IPS-20b (cell line): ENCODE measurements around the gene CARS1.
A peak's percentile ranks its signal among the peaks of the same experiment; 100 is the strongest.

Source experiments
- H3K27ac ChIP-seq: one replicate; pipeline ENCODE4 v1.5.1; 2013; ENCODE audit warnings: low read length
- H3K27me3 ChIP-seq: 2 replicates; pipeline ENCODE4 v1.6.1; 2013; ENCODE audit warnings: mild to moderate bottlenecking, low read length, inconsistent platforms; ENCODE audit not compliant: insufficient read depth
- H3K36me3 ChIP-seq: 2 replicates; pipeline ENCODE4 v1.6.1; 2013; ENCODE audit warnings: low read depth, mild to moderate bottlenecking, inconsistent platforms, low read length, moderate library complexity; ENCODE audit not compliant: insufficient read depth
- H3K4me1 ChIP-seq: 2 replicates; pipeline ENCODE4 v1.6.1; 2013; ENCODE audit warnings: mild to moderate bottlenecking, control low read depth, inconsistent platforms, low read length, moderate library complexity; ENCODE audit not compliant: insufficient read depth
- H3K4me3 ChIP-seq: 2 replicates; pipeline ENCODE4 v1.5.1; 2013; ENCODE audit warnings: mild to moderate bottlenecking, low read length, inconsistent platforms
- H3K9ac ChIP-seq: 2 replicates; pipeline ENCODE4 v1.6.1; 2013; ENCODE audit warnings: low read depth, mild to moderate bottlenecking, inconsistent platforms, low read length, moderate library complexity
- H3K9me3 ChIP-seq: 2 replicates; pipeline ENCODE4 v1.6.1; 2013; ENCODE audit warnings: mild to moderate bottlenecking, low read depth, low read length, inconsistent platforms; ENCODE audit not compliant: insufficient read depth

CARS1 gene

DNA sequence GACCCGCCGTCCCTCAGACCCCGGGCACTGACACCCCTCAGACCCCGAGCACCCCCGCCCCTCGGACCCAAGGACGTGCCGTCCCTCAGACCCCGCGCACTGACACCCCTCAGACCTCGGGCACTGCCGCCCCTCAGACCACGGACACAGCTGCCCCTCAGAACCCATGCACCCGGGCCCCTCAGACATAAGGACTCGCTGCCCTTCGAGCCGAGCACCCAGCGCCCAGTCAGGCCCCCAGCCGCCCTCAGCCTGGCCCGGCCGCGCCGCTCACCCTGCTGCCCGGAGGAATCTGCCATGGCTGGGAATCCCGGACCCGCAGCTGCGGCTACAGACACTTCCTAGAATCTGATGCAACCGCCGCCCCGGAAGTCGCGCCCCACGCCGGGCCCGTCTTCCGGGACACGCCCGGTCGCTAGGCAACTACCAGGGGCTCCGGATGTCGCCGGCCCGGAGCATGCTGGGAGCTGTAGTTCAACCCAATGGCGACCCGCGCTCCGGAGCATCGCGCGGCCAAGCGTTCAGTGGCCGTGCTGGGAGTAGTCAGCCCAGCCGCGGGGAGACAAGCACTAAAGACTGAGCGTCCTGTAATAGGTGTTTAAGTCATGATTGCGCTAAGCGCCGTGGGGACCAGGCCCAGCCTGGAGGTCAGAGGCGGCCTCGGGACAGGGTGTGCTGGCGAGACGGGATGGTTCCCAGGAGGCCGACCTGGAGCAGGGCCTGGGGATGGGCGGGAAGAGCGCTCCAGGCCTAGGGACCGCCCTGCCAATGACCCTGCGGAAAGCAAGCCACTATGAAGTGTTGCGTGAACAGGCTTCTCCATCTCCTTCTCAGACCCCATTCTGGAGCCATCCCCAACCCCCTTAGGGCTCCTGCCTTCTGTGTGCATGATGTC is at the start of gene CARS1:
Gene CARS1 (minus strand): TSS at position 355 of the 895 bp plus-strand sequence. CDS start 56 bp downstream, at position 299.
- peak within 1 kb of the TSS; percentile 43 for H3K27ac ChIP-seq
- no peaks in the 10 kb centered on the region for H3K9me3 ChIP-seq
- no peaks in the 10 kb centered on the region for H3K27me3 ChIP-seq
- peak within 1 kb of the TSS; percentile 90 for H3K9ac ChIP-seq
- peaks cover 21% of the 10 kb centered on the region for H3K36me3 ChIP-seq
- peak within 1 kb of the TSS; percentile 88 for H3K4me3 ChIP-seq
- H3K4me1 ChIP-seq = peaks cover 5% of the 10 kb centered on the region; the same call in 1 of the 2 replicates

DNA sequence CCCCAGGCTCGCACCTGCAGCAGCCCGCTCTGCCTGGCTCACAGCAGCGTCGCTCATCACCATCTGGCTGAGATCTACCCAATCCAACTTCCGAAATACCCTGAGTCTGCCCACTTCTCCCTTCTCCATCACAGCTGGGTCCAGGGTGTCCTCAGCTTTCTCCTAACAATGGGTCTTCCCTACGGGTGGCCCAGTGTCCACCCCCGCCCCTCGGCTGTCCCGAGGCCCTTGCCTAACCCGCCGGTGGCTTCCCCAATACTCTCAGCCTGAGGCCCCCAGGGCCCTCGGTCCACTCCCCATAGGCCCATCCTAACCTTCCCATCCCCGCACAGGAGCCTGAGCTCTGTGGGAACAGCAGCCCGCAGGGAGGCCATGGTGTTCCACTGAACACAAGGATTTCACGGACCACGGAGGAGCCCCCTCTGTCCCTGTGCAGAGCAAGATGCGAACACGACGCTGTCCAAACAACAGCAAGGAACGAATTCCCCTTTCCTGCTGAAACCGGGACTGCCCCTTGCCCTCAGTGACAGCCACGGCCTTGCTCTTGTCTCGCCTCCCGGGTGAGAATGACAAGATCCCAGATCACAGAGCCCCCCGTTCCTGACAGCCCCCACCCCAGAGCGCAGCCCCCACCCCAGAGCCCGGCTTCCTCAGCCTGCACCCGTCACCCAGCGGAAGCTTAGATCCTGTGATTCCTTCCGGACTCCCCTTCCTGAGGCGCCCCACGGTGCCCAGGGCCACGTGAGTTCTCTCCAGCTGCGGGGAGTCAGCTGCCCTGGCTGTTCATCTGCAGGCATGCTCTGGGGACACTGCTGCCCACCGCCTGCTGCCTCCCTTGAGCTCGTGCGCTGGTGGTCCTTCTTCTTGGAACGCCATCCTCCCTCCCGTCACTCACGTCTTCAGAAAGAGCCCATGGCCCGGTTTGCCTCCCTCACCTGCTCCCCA is 48.8 kb upstream of the CARS1 start:
- no peaks in the 10 kb centered on the region; the same call in 1 of the 2 replicates for H3K4me1 ChIP-seq
- H3K36me3 ChIP-seq = no peaks in the 10 kb centered on the region
- H3K27me3 ChIP-seq = no peaks in the 10 kb centered on the region
- H3K27ac ChIP-seq = no peak overlapping the region
- no peak overlapping the region for H3K4me3 ChIP-seq
- H3K9ac ChIP-seq = no peak overlapping the region
- H3K9me3 ChIP-seq = peaks cover under 1% of the 10 kb centered on the region; the same call in 1 of the 2 replicates

- H3K27me3 ChIP-seq = no peaks in the 10 kb centered on the region
- no peak overlapping the region for H3K9ac ChIP-seq
- no peak overlapping the region for H3K27ac ChIP-seq
- no peaks in the 10 kb centered on the region for H3K9me3 ChIP-seq
- no peaks in the 10 kb centered on the region; the same call in 1 of the 2 replicates for H3K4me1 ChIP-seq
- no peaks in the 10 kb centered on the region for H3K36me3 ChIP-seq
- no peak overlapping the region for H3K4me3 ChIP-seq
Observed at GRCh38 chr11:3104961-3105790, 48.0 kb upstream of the CARS1 start.

GRCh38 chr11:3104051-3104714 is 47.0 kb upstream of the CARS1 start:
- Histone ChIP-seq H3K27ac (no peak overlapping the region), H3K4me1 (no peaks in the 10 kb centered on the region; the same call in 1 of the 2 replicates), H3K27me3 (no peaks in the 10 kb centered on the region), H3K36me3 (no peaks in the 10 kb centered on the region), H3K4me3 (no peak overlapping the region), H3K9me3 (no peaks in the 10 kb centered on the region), H3K9ac (no peak overlapping the region)

GRCh38 chr11:3103076-3103475 is 45.9 kb upstream of the CARS1 start:
- no peak overlapping the region for H3K4me3 ChIP-seq
- H3K27ac ChIP-seq = no peak overlapping the region
- no peaks in the 10 kb centered on the region for H3K36me3 ChIP-seq
- no peaks in the 10 kb centered on the region for H3K27me3 ChIP-seq
- no peak overlapping the region for H3K9ac ChIP-seq
- H3K4me1 ChIP-seq = no peaks in the 10 kb centered on the region
- H3K9me3 ChIP-seq = no peaks in the 10 kb centered on the region

- no peak overlapping the region for H3K4me3 ChIP-seq
- no peak overlapping the region for H3K27ac ChIP-seq
- H3K36me3 ChIP-seq = no peaks in the 10 kb centered on the region
- H3K4me1 ChIP-seq = no peaks in the 10 kb centered on the region
- H3K9me3 ChIP-seq = no peaks in the 10 kb centered on the region
- H3K9ac ChIP-seq = no peak overlapping the region
- H3K27me3 ChIP-seq = no peaks in the 10 kb centered on the region
Observed at GRCh38 chr11:3102641-3102921, 45.4 kb upstream of the CARS1 start.

- H3K36me3 ChIP-seq = no peaks in the 10 kb centered on the region
- H3K27ac ChIP-seq = no peak overlapping the region
- no peaks in the 10 kb centered on the region for H3K9me3 ChIP-seq
- H3K9ac ChIP-seq = no peak overlapping the region
- H3K4me1 ChIP-seq = no peaks in the 10 kb centered on the region
- no peaks in the 10 kb centered on the region for H3K27me3 ChIP-seq
- no peak overlapping the region for H3K4me3 ChIP-seq
Observed at GRCh38 chr11:3101921-3102640, 44.9 kb upstream of the CARS1 start.

DNA sequence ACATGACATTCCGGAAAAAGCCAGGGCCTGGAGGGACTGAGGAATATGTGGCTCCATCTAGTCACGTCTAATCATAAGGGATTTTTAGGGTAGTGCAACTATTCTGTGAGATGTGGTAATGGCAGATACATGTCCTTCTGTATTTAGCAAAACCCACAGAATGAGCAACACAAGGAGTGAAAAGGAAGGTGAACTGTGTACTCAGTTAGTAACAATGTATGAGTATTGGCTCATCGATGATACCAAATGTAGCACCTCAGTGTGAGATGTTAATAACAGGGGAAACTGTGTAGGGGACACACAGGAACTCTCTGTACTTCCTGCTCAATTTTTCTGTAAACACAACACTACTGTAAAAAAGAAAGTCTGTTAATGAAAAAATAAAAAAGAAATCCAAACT is 42.0 kb upstream of the CARS1 start:
- no peaks in the 10 kb centered on the region for H3K27me3 ChIP-seq
- no peak overlapping the region for H3K27ac ChIP-seq
- H3K9me3 ChIP-seq = no peaks in the 10 kb centered on the region
- H3K36me3 ChIP-seq = no peaks in the 10 kb centered on the region
- H3K9ac ChIP-seq = no peak overlapping the region
- no peaks in the 10 kb centered on the region for H3K4me1 ChIP-seq
- no peak overlapping the region for H3K4me3 ChIP-seq

- Histone ChIP-seq H3K9me3 (no peaks in the 10 kb centered on the region), H3K36me3 (no peaks in the 10 kb centered on the region), H3K4me1 (peaks cover 3% of the 10 kb centered on the region; the same call in 1 of the 2 replicates), H3K4me3 (no peak overlapping the region), H3K27me3 (no peaks in the 10 kb centered on the region), H3K27ac (no peak overlapping the region), H3K9ac (no peak overlapping the region)
Observed at GRCh38 chr11:3096909-3097530, 39.8 kb upstream of the CARS1 start.

- H3K36me3 ChIP-seq = no peaks in the 10 kb centered on the region
- no peaks in the 10 kb centered on the region for H3K27me3 ChIP-seq
- H3K9me3 ChIP-seq = no peaks in the 10 kb centered on the region
- H3K4me1 ChIP-seq = peaks cover 7% of the 10 kb centered on the region; the same call in 1 of the 2 replicates
- no peak overlapping the region for H3K4me3 ChIP-seq
- no peak overlapping the region for H3K9ac ChIP-seq
- H3K27ac ChIP-seq = no peak overlapping the region
Observed at GRCh38 chr11:3095712-3096361, 38.6 kb upstream of the CARS1 start.
